ENCODE results near the gene GRIA4. TPM values are rescaled to one million over a fixed set of nuclear protein-coding genes. Genes with fewer than 3 reads are reported as not detected.

The GRIA4 gene
- total RNA-seq, 1 donor from 2014 or later, result 0.27 TPM

GRCh38 chr11:105899772-105900171 lies 289.9 kb downstream of the GRIA4 start:
- H3K36me3 Mint-ChIP-seq (ENCODE audit: low read depth, unreplicated experiment), result no peaks in the 10 kb centered on the region
- H3K27ac ChIP-seq (ENCODE audit: low read depth, low read length), result no peak overlapping the region
- no peaks in the 10 kb centered on the region for H3K79me2 ChIP-seq (ENCODE audit: insufficient read depth, low read length)
- no peaks in the 10 kb centered on the region for H3K9me3 ChIP-seq (ENCODE audit: insufficient read depth, low read depth, low read length)
- no peak for FAIRE-seq
- no peak overlapping the region for H3K9ac ChIP-seq (ENCODE audit: low read length)
- H4K20me1 ChIP-seq (ENCODE audit: insufficient read depth, low read length), result no peaks in the 10 kb centered on the region
- no peaks in the 10 kb centered on the region for H3K4me1 ChIP-seq (ENCODE audit: insufficient read depth, low read length)
- peaks cover 5% of the 10 kb centered on the region for H3K4me1 Mint-ChIP-seq (ENCODE audit: low read depth, unreplicated experiment)
- TF ChIP-seq CTCF (IDR thresholded peaks at IDR 0.05; ENCODE audit: insufficient read depth, low read depth, low read length) (no peak), EZH2 (IDR thresholded peaks at IDR 0.05; ENCODE audit: insufficient read depth, low read length) (no peak)
- H3K36me3 ChIP-seq (ENCODE audit: insufficient read depth, low read length), result no peaks in the 10 kb centered on the region
- H3K4me2 ChIP-seq (ENCODE audit: low read length), result no peak overlapping the region
- DNase-seq (ENCODE audit: low read depth), result no peak
- no peak overlapping the region for H3K27ac Mint-ChIP-seq (ENCODE audit: unreplicated experiment)
- no peaks in the 10 kb centered on the region for H3K27me3 Mint-ChIP-seq (ENCODE audit: low read depth, unreplicated experiment)
- peaks cover 4% of the 10 kb centered on the region for H3K9me3 Mint-ChIP-seq (ENCODE audit: unreplicated experiment)
- H3K4me3 Mint-ChIP-seq (ENCODE audit: unreplicated experiment), result no peak overlapping the region
- H3K4me3 ChIP-seq (ENCODE audit: insufficient read depth, low read depth, low read length), result no peak overlapping the region
- H2AFZ ChIP-seq (ENCODE audit: low read depth, low read length), result no peak overlapping the region
- no peaks in the 10 kb centered on the region for H3K27me3 ChIP-seq (ENCODE audit: insufficient read depth, low read length)

DNA sequence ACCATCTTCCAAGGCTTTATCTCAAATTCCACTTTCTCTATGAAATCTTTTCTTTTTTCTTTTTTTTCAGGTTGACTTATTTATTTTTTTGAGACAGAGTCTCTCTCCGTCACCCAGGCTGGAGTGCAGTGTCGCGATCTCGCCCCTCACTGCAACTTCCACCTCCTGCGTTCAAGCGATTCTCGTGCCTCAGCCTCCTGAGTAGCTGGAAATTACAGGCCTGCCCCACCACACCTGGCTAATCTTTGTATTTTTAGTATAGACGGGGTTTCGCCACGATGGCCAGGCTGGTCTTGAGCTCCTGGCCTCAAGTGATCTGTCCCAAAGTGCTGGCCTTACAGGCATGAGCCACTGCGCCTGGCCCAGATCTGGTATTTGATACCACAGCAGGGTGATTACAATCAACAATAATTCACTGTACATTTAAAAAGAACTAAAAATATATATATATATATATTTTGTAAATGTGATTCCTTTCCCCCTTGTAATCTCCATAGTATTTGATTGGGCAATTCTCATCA lies 290.7 kb downstream of the GRIA4 start:
- Histone ChIP-seq H3K9ac (ENCODE audit: low read length) (no peak overlapping the region), H2AFZ (ENCODE audit: low read depth, low read length) (no peak overlapping the region), H4K20me1 (ENCODE audit: insufficient read depth, low read length) (no peaks in the 10 kb centered on the region), H3K4me3 (ENCODE audit: insufficient read depth, low read depth, low read length) (no peak overlapping the region), H3K27me3 (ENCODE audit: insufficient read depth, low read length) (no peaks in the 10 kb centered on the region), H3K4me1 (ENCODE audit: insufficient read depth, low read length) (no peaks in the 10 kb centered on the region), H3K79me2 (ENCODE audit: insufficient read depth, low read length) (no peaks in the 10 kb centered on the region), H3K27ac (ENCODE audit: low read depth, low read length) (no peak overlapping the region), H3K4me2 (ENCODE audit: low read length) (no peak overlapping the region), H3K9me3 (ENCODE audit: insufficient read depth, low read depth, low read length) (no peaks in the 10 kb centered on the region), H3K36me3 (ENCODE audit: insufficient read depth, low read length) (no peaks in the 10 kb centered on the region)
- no peak for FAIRE-seq
- Mint-ChIP-seq H3K4me1 (ENCODE audit: low read depth, unreplicated experiment) (peaks cover 5% of the 10 kb centered on the region), H3K4me3 (ENCODE audit: unreplicated experiment) (no peak overlapping the region), H3K9me3 (ENCODE audit: unreplicated experiment) (peaks cover 4% of the 10 kb centered on the region), H3K27ac (ENCODE audit: unreplicated experiment) (no peak overlapping the region), H3K36me3 (ENCODE audit: low read depth, unreplicated experiment) (no peaks in the 10 kb centered on the region), H3K27me3 (ENCODE audit: low read depth, unreplicated experiment) (no peaks in the 10 kb centered on the region)
- no peak for TF ChIP-seq CTCF (IDR thresholded peaks at IDR 0.05; ENCODE audit: insufficient read depth, low read depth, low read length)
- TF ChIP-seq EZH2 (IDR thresholded peaks at IDR 0.05; ENCODE audit: insufficient read depth, low read length), result no peak
- no peak for DNase-seq (ENCODE audit: low read depth)

DNA sequence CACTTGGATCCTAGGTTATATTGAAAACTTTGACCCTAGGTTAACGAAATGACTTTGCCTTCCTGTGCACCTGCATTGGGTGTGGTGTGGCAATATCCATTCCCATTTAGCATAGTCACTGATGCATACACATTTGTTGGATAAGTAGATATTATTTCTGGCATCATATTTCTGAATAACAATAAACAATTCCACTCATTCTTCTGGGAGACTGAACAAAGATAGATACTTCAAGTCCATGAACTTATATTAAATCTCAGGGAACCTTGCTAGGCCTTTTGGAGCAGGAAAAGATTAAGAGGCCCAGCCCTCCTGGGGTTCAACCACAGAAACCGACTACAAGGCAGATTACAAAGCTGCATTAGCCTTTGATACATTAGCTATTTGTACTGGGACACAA lies 293.2 kb downstream of the GRIA4 start:
- no peak overlapping the region for H2AFZ ChIP-seq (ENCODE audit: low read depth, low read length)
- Mint-ChIP-seq H3K27me3 (ENCODE audit: low read depth, unreplicated experiment) (no peaks in the 10 kb centered on the region), H3K36me3 (ENCODE audit: low read depth, unreplicated experiment) (no peaks in the 10 kb centered on the region), H3K27ac (ENCODE audit: unreplicated experiment) (no peak overlapping the region), H3K4me1 (ENCODE audit: low read depth, unreplicated experiment) (no peaks in the 10 kb centered on the region), H3K9me3 (ENCODE audit: unreplicated experiment) (no peaks in the 10 kb centered on the region), H3K4me3 (ENCODE audit: unreplicated experiment) (no peak overlapping the region)
- no peaks in the 10 kb centered on the region for H3K36me3 ChIP-seq (ENCODE audit: insufficient read depth, low read length)
- H3K79me2 ChIP-seq (ENCODE audit: insufficient read depth, low read length), result no peaks in the 10 kb centered on the region
- no peak for TF ChIP-seq CTCF (IDR thresholded peaks at IDR 0.05; ENCODE audit: insufficient read depth, low read depth, low read length)
- TF ChIP-seq EZH2 (IDR thresholded peaks at IDR 0.05; ENCODE audit: insufficient read depth, low read length), result no peak
- H3K27me3 ChIP-seq (ENCODE audit: insufficient read depth, low read length), result no peaks in the 10 kb centered on the region
- no peak overlapping the region for H3K9ac ChIP-seq (ENCODE audit: low read length)
- no peaks in the 10 kb centered on the region for H4K20me1 ChIP-seq (ENCODE audit: insufficient read depth, low read length)
- DNase-seq (ENCODE audit: low read depth) (peak; percentile 8), FAIRE-seq (no peak)
- H3K4me3 ChIP-seq (ENCODE audit: insufficient read depth, low read depth, low read length), result no peak overlapping the region
- H3K9me3 ChIP-seq (ENCODE audit: insufficient read depth, low read depth, low read length), result no peaks in the 10 kb centered on the region
- H3K4me2 ChIP-seq (ENCODE audit: low read length), result no peak overlapping the region
- no peak overlapping the region for H3K27ac ChIP-seq (ENCODE audit: low read depth, low read length)
- no peaks in the 10 kb centered on the region for H3K4me1 ChIP-seq (ENCODE audit: insufficient read depth, low read length)
